ENCODE measurements around the gene EMC8.
"Not testable (repeated sequence)": the region's sequence is repeated elsewhere in the genome, so short reads cannot be mapped to it uniquely, and the experiment has no call there.

EMC8 gene

GRCh38 chr16:85799497-85800320 lies at the start of gene EMC8, which contains the start of gene COX4I1:
Gene EMC8 (minus strand): TSS chr16:85799544. CDS start chr16:85799295, 249 bp downstream.
Gene COX4I1 (plus strand): TSS chr16:85799695. CDS start chr16:85801206, 1,511 bp downstream.
- peak; percentile 82 for DNase-seq

GRCh38 chr16:85848986-85849385 lies 49.6 kb upstream of the EMC8 start:
- DNase-seq: no peak

GRCh38 chr16:85847681-85848601 lies 48.6 kb upstream of the EMC8 start:
- DNase-seq: no peak

- DNase-seq: no peak
Observed at GRCh38 chr16:85847036-85847435, 47.7 kb upstream of the EMC8 start.

- DNase-seq: no peak
Observed at GRCh38 chr16:85846461-85846860, 47.1 kb upstream of the EMC8 start.

GRCh38 chr16:85845266-85845665 lies 45.9 kb upstream of the EMC8 start:
- no peak for DNase-seq

GRCh38 chr16:85844786-85845185 lies 45.4 kb upstream of the EMC8 start:
- no peak for DNase-seq

GRCh38 chr16:85844169-85844481 lies 44.8 kb upstream of the EMC8 start:
- no peak for DNase-seq

- DNase-seq: no peak
Observed at GRCh38 chr16:85843471-85844168, 44.3 kb upstream of the EMC8 start.

- no peak for DNase-seq
Observed at GRCh38 chr16:85842848-85843247, 43.5 kb upstream of the EMC8 start.

- no peak for DNase-seq
Observed at GRCh38 chr16:85842435-85842834, 43.1 kb upstream of the EMC8 start.

- no peak for DNase-seq
Observed at GRCh38 chr16:85840801-85841200, 41.5 kb upstream of the EMC8 start.

GRCh38 chr16:85840395-85840794 lies 41.1 kb upstream of the EMC8 start:
- no peak for DNase-seq

- no peak for DNase-seq
Observed at GRCh38 chr16:85839681-85840240, 40.4 kb upstream of the EMC8 start.

GRCh38 chr16:85838876-85839585 lies 39.7 kb upstream of the EMC8 start:
- no peak for DNase-seq

- no peak for DNase-seq
Observed at GRCh38 chr16:85838381-85838780, 39.0 kb upstream of the EMC8 start.

- not testable (repeated sequence) for DNase-seq
Observed at GRCh38 chr16:85837654-85838053, 38.3 kb upstream of the EMC8 start.

GRCh38 chr16:85836706-85837582 lies 37.6 kb upstream of the EMC8 start:
- no peak for DNase-seq

- no peak for DNase-seq
Observed at GRCh38 chr16:85835956-85836705, 36.8 kb upstream of the EMC8 start.

GRCh38 chr16:85835227-85835751 lies 35.9 kb upstream of the EMC8 start:
- DNase-seq: no peak
